HepG2 (cell line): ENCODE results near the gene TEX14. TPM values are rescaled to one million over a fixed set of nuclear protein-coding genes. Genes with fewer than 3 reads are reported as not detected.

Source experiments
- ADNP ChIP-seq: sonication (generic); formaldehyde crosslinking; IDR thresholded peaks from 2 replicates; pipeline ENCODE4 v1.4.0; 2020; ENCODE audit warnings: missing genetic modification reagents
- MIXL1 ChIP-seq: IDR thresholded peaks from 2 replicates; pipeline ENCODE4 v1.6.1; 2016
- PCBP2 ChIP-seq: fragments of 200-400 bp; formaldehyde crosslinking; optimal IDR thresholded peaks from 2 replicates; pipeline ENCODE3; 2018; ENCODE audit warnings: low read length, low read depth; ENCODE audit not compliant: poor library complexity, severe bottlenecking
- PLRG1 ChIP-seq: fragments of 450-650 bp; conservative IDR thresholded peaks from 2 replicates; pipeline ENCODE4 v1.6.1; 2016
- RAD51 ChIP-seq: fragments of 450-650 bp; IDR thresholded peaks from 2 replicates; pipeline ENCODE4 v1.6.1; 2016; ENCODE audit warnings: borderline replicate concordance
- SAP130 ChIP-seq: IDR thresholded peaks from 2 replicates; pipeline ENCODE4 v1.6.1; 2016; ENCODE audit warnings: low read depth
- ZNF10 ChIP-seq: sonication (generic); formaldehyde crosslinking; IDR thresholded peaks from 2 replicates; pipeline ENCODE4 v1.4.0; 2020; ENCODE audit warnings: mild to moderate bottlenecking, low read depth, missing genetic modification reagents, borderline replicate concordance
- ZNF224 ChIP-seq: sonication (generic); formaldehyde crosslinking; IDR thresholded peaks from 2 replicates; pipeline ENCODE4 v1.5.0; 2020; ENCODE audit warnings: mild to moderate bottlenecking, missing genetic modification reagents
- ZNF343 ChIP-seq: sonication (generic); formaldehyde crosslinking; IDR thresholded peaks from 2 replicates; pipeline ENCODE4 v1.4.0; 2020; ENCODE audit warnings: mild to moderate bottlenecking, missing genetic modification reagents
- ZNF543 ChIP-seq: sonication (generic); formaldehyde crosslinking; IDR thresholded peaks from 2 replicates; pipeline ENCODE4 v1.4.0; 2020; ENCODE audit warnings: mild to moderate bottlenecking, missing genetic modification reagents
- polyA plus RNA-seq, 8 experiments: library from polyadenylated mRNA; depleted of rRNA in 3 of 8; stranded (reverse) in 7 of 8; unstranded in 1 of 8; fragments of >200 nt; fragmentation: Illumina TruSeq in 4 of 8; extraction: Trizol in 4 of 8; gene quantifications; 2 replicates each; pipeline versions ENCODE4 v1.2.1 to v1.2.3, GENCODE V29; 2011 to 2016; ENCODE audit warnings: low read depth in 4 of 8, missing spikeins in 1 of 8, mixed read lengths in 1 of 8; ENCODE audit not compliant: insufficient read depth in 1 of 8
- total RNA-seq, 5 experiments: library from RNA; depleted of rRNA; stranded (reverse); fragments of >200 nt; fragmentation: Illumina TruSeq; extraction: Trizol; gene quantifications; 2 replicates each; pipeline ENCODE4 v1.2.3, GENCODE V29; 2016; ENCODE audit warnings: low read depth in 1 of 5
- TF ChIP-seq, protein P1 (sequence below): sonication (generic); formaldehyde crosslinking; IDR thresholded peaks from 2 replicates; pipeline ENCODE4 v1.4.0; 2020; ENCODE audit warnings: missing genetic modification reagents
- TF ChIP-seq, protein P2 (sequence below): sonication (generic); formaldehyde crosslinking; IDR thresholded peaks from 2 replicates; pipeline ENCODE4 v1.4.0; 2020; ENCODE audit warnings: mild to moderate bottlenecking, missing genetic modification reagents, borderline replicate concordance
- TF ChIP-seq, protein P3 (sequence below): sonication (generic); formaldehyde crosslinking; IDR thresholded peaks from 2 replicates; pipeline ENCODE4 v1.4.0; 2020; ENCODE audit warnings: mild to moderate bottlenecking, missing genetic modification reagents
- TF ChIP-seq, protein P4 (sequence below): sonication (generic); formaldehyde crosslinking; IDR thresholded peaks from 2 replicates; pipeline ENCODE4 v1.4.0; 2020; ENCODE audit warnings: missing genetic modification reagents, borderline replicate concordance
- TF ChIP-seq, protein P5 (sequence below): sonication (generic); formaldehyde crosslinking; IDR thresholded peaks from 2 replicates; pipeline ENCODE4 v1.4.0; 2020; ENCODE audit warnings: missing genetic modification reagents
- TF ChIP-seq, protein P6 (sequence below), 2 experiments: fragments of 450-650 bp in 1 of 2; sonication (generic) in 1 of 2; formaldehyde crosslinking; IDR thresholded peaks; 2 replicates each; pipeline versions ENCODE4 v1.5.0 to v1.8.0; 2020 to 2022; ENCODE audit warnings: mild to moderate bottlenecking in 1 of 2, missing genetic modification reagents in 1 of 2

Gene TEX14
- total and polyA plus RNA-seq, 2 of the 13 experiments (the other 11 are each of a cell fraction or from before 2014, with no cell fraction given): 0.04 to 0.07 TPM

DNA sequence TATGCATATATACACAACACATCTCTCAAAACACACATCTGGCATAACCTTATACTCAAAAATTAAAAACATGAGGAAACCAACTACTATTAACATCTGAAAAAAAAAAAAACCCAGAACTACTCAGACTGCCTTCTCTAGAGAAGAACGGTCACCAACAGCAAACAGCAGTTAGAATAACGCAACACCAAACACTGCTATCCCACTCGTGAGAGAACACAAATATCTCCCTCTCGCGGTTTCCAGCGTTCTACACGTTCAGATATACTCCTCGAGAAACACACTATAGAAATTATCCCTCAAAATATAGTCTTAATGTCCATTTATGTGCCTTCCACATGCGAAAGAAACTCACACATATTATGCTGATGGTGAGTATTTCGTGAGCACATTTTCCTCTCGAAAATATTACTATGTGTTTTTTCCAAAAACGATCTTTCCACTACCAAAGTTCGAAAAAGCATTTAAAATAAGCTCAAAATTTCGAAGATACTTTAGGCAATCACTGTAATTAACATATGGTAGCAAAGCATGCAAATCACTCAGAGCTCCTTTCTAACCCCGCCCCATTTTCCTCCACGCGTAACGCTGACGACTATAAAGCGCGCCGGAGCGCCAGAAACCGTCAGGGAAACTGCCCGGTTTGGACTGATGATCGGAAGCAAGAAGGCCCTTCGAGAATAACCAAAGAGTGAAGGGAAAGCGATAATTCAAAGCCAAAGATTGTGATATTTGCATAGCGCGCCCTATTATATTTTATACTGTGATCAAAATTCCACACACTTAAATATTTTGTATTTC, 60.1 kb downstream of the TEX14 start (continued):
- TF ChIP-seq, protein P1, sequence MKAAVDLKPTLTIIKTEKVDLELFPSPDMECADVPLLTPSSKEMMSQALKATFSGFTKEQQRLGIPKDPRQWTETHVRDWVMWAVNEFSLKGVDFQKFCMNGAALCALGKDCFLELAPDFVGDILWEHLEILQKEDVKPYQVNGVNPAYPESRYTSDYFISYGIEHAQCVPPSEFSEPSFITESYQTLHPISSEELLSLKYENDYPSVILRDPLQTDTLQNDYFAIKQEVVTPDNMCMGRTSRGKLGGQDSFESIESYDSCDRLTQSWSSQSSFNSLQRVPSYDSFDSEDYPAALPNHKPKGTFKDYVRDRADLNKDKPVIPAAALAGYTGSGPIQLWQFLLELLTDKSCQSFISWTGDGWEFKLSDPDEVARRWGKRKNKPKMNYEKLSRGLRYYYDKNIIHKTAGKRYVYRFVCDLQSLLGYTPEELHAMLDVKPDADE (CRISPR knock-in tag): no peak; the same call in 1 of the 2 replicates
- TF ChIP-seq, protein P2, sequence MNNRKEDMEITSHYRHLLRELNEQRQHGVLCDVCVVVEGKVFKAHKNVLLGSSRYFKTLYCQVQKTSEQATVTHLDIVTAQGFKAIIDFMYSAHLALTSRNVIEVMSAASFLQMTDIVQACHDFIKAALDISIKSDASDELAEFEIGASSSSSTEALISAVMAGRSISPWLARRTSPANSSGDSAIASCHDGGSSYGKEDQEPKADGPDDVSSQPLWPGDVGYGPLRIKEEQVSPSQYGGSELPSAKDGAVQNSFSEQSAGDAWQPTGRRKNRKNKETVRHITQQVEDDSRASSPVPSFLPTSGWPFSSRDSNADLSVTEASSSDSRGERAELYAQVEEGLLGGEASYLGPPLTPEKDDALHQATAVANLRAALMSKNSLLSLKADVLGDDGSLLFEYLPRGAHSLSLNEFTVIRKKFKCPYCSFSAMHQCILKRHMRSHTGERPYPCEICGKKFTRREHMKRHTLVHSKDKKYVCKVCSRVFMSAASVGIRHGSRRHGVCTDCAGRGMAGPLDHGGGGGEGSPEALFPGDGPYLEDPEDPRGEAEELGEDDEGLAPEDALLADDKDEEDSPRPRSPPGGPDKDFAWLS (CRISPR knock-in tag): no peak
- TF ChIP-seq MIXL1 (CRISPR knock-in tag) (peak; percentile 93), PCBP2 (no peak), RAD51 (peak; percentile 28; the same call in 1 of the 2 replicates), SAP130 (CRISPR knock-in tag) (peak; percentile 87), ZNF10 (CRISPR knock-in tag) (no peak), ADNP (CRISPR knock-in tag) (no peak), ZNF224 (CRISPR knock-in tag) (no peak; the same call in 1 of the 2 replicates), ZNF543 (CRISPR knock-in tag) (peak; percentile 91; the same call in 1 of the 2 replicates), PLRG1 (no peak), ZNF343 (CRISPR knock-in tag) (peak; percentile 91; the same call in 1 of the 2 replicates)
- TF ChIP-seq, protein P3, sequence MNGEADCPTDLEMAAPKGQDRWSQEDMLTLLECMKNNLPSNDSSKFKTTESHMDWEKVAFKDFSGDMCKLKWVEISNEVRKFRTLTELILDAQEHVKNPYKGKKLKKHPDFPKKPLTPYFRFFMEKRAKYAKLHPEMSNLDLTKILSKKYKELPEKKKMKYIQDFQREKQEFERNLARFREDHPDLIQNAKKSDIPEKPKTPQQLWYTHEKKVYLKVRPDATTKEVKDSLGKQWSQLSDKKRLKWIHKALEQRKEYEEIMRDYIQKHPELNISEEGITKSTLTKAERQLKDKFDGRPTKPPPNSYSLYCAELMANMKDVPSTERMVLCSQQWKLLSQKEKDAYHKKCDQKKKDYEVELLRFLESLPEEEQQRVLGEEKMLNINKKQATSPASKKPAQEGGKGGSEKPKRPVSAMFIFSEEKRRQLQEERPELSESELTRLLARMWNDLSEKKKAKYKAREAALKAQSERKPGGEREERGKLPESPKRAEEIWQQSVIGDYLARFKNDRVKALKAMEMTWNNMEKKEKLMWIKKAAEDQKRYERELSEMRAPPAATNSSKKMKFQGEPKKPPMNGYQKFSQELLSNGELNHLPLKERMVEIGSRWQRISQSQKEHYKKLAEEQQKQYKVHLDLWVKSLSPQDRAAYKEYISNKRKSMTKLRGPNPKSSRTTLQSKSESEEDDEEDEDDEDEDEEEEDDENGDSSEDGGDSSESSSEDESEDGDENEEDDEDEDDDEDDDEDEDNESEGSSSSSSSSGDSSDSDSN (CRISPR knock-in tag): peak; percentile 56; the same call in 1 of the 2 replicates
- TF ChIP-seq, protein P4, sequence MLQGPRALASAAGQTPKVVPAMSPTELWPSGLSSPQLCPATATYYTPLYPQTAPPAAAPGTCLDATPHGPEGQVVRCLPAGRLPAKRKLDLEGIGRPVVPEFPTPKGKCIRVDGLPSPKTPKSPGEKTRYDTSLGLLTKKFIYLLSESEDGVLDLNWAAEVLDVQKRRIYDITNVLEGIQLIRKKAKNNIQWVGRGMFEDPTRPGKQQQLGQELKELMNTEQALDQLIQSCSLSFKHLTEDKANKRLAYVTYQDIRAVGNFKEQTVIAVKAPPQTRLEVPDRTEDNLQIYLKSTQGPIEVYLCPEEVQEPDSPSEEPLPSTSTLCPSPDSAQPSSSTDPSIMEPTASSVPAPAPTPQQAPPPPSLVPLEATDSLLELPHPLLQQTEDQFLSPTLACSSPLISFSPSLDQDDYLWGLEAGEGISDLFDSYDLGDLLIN (CRISPR knock-in tag): no peak; the same call in 1 of the 2 replicates
- TF ChIP-seq, protein P5, sequence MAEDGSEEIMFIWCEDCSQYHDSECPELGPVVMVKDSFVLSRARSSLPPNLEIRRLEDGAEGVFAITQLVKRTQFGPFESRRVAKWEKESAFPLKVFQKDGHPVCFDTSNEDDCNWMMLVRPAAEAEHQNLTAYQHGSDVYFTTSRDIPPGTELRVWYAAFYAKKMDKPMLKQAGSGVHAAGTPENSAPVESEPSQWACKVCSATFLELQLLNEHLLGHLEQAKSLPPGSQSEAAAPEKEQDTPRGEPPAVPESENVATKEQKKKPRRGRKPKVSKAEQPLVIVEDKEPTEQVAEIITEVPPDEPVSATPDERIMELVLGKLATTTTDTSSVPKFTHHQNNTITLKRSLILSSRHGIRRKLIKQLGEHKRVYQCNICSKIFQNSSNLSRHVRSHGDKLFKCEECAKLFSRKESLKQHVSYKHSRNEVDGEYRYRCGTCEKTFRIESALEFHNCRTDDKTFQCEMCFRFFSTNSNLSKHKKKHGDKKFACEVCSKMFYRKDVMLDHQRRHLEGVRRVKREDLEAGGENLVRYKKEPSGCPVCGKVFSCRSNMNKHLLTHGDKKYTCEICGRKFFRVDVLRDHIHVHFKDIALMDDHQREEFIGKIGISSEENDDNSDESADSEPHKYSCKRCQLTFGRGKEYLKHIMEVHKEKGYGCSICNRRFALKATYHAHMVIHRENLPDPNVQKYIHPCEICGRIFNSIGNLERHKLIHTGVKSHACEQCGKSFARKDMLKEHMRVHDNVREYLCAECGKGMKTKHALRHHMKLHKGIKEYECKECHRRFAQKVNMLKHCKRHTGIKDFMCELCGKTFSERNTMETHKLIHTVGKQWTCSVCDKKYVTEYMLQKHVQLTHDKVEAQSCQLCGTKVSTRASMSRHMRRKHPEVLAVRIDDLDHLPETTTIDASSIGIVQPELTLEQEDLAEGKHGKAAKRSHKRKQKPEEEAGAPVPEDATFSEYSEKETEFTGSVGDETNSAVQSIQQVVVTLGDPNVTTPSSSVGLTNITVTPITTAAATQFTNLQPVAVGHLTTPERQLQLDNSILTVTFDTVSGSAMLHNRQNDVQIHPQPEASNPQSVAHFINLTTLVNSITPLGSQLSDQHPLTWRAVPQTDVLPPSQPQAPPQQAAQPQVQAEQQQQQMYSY: peak; percentile 71
- TF ChIP-seq, protein P6, sequence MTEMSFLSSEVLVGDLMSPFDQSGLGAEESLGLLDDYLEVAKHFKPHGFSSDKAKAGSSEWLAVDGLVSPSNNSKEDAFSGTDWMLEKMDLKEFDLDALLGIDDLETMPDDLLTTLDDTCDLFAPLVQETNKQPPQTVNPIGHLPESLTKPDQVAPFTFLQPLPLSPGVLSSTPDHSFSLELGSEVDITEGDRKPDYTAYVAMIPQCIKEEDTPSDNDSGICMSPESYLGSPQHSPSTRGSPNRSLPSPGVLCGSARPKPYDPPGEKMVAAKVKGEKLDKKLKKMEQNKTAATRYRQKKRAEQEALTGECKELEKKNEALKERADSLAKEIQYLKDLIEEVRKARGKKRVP (CRISPR knock-in tag; IDR thresholded peaks at IDR 0.05): peak; percentile 90 to 99
